WI38 (cell line): ENCODE data around the gene GPR4.

ENCODE experiments used
- H3K4me3 ChIP-seq: 2 replicates; pipeline ENCODE4 v1.5.1; 2011; ENCODE audit warnings: low read depth, mild to moderate bottlenecking, control low read depth, low read length
- TF ChIP-seq, protein P1 (sequence below): IDR thresholded peaks from 2 replicates; pipeline ENCODE4 v1.5.1; 2012; ENCODE audit warnings: low read depth, mild to moderate bottlenecking, control low read depth, low read length

GPR4 gene

DNA sequence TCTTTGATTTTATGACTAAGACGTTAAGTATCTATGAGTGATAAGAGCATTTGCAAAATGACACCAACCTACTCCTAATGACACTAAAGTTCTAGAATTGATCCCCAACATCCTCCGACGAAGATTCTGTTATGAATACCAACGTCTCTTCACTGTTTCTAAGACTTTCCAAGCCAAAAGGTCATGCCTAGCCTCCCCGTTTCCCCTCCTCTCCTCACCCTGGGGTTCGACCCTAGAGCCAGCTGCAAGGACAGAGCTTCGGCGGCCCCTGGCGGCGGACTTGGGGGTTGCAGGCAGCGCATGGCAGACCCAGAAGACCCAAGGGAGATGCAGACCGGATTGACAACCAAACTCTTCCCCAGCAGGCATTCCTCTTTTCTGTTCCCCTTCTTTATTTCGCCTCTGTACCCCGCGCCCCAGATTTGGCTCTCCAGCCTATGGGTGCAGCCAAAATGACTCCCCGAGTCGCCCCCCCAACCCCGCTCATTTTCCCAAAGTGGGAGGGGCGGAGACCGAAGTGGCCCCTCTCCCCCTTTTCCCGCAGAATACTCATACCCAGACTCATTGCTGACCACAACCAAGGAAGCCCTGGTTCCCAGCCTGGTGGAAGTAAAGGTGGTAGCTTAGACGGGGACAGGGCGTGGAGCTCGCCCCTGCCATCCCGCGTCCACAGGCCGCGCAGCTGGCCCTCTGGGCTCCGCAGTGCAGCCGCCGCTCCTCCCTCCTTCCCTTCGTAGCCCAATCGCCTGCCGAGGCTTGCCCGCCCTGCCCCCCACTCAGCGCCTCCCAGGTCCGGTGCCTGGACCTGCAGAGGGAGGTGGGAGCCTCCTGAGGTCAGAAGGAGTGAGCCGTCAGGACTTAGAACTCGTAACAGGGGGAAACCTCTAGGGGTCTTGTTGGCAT lies 41.3 kb upstream of the GPR4 start:
- H3K4me3 ChIP-seq = no peak overlapping the region
- TF ChIP-seq, protein P1, sequence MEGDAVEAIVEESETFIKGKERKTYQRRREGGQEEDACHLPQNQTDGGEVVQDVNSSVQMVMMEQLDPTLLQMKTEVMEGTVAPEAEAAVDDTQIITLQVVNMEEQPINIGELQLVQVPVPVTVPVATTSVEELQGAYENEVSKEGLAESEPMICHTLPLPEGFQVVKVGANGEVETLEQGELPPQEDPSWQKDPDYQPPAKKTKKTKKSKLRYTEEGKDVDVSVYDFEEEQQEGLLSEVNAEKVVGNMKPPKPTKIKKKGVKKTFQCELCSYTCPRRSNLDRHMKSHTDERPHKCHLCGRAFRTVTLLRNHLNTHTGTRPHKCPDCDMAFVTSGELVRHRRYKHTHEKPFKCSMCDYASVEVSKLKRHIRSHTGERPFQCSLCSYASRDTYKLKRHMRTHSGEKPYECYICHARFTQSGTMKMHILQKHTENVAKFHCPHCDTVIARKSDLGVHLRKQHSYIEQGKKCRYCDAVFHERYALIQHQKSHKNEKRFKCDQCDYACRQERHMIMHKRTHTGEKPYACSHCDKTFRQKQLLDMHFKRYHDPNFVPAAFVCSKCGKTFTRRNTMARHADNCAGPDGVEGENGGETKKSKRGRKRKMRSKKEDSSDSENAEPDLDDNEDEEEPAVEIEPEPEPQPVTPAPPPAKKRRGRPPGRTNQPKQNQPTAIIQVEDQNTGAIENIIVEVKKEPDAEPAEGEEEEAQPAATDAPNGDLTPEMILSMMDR = peak; percentile 99

DNA sequence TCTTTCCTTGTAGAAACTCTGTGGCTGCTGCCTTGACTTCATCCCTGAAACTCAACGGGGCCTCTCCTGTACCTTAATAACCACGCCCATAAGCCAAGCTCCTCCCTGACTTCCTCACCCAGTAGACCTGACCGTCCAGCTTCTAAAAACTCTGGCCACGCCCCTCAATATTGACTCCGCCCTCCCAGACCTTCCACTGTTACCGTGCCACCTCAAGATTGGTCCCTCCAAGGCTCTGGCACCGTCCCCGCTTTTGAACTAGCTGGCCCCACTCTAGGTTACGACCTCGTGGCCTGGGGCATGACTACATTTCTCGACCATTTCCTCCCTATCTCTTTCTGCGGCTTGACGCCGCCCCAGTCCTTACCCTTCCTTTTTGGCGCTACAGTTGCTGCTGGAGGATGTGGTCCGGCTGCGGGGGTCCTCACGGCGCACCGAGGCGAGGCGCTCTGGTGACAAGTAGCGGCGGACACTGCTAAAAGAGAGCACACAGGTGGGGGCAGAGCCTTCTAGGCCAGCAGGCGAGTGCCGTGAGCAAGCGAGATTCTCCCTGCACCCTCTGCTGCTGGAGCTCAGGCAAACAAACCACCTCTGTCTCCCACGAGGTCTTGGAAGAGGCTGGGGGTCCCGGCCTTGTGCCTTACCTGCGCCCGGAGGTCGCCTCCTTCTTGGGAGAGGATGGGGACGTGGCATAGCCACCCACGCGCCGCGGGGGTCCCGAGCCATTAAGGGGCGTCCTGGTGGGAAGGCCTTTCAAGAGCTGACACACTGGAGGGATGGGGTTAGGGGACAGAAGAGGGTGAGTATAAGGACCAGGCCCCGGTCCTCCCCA lies 39.5 kb upstream of the GPR4 start:
- H3K4me3 ChIP-seq = peak overlapping the region; percentile 50
- TF ChIP-seq, protein P1 = no peak

DNA sequence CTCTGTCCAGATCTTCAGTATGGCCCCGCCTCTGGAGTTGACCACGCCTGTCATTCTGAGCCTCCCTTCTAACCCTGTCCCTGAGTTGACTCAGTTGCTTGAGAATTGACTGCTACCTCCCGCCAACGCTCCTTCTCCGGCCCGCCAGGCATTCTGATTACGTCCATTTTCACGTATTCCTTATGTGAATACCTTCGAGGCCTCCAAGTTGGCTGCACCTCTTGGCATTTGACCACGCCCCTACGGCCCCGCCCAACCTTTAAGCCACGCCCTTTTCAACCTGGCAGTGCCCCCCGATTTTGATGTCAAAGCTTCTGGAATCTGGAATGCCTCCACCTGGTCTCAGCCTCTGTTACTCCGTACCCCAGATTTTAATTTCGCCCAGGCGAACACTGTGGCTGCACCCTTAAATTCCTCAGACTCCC lies 38.8 kb upstream of the GPR4 start:
- no peak overlapping the region for H3K4me3 ChIP-seq
- TF ChIP-seq, protein P1 = no peak

DNA sequence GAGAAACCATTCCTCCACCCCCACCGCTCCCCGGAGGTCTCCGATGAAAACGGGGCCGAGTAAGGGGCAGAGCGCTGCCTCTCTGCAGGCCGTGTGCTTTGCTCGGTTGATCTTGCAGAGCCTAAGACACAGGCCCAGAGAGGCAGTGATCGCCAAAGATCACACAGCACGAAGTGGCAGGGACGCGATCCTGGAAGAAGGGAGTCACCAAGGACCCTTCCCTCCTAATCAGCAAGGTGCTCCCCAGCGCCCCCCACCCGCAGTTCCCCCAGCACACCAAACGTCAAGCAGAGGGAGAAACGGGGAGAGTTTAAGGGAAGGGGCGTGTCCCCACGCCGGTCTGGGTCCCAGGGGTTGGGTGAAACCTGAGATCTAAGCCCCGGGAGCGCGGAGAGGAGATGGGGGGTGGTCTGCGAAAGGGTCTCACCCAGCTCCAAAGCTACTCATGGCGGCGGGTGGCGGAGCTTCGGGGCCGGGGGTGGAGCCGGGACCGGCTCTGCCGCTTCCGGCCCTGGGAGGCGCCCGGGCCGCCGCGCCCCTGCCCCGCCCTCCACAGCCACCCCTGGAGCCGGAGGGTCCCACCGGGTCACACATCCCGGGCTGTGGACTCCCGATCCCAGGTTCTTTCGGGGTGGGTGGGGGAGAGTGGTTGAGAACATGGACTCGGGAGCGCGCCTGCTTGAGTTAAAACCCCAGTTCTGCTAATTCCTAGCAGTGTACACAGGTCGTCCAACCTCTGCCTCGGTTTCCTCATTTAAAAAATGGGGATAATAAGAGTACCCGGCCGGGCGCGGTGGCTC lies 37.1 kb upstream of the GPR4 start, which contains the start of gene EML2:
Gene EML2 (minus strand): TSS at position 468 of the 800 bp plus-strand sequence. CDS start 21 bp downstream, at position 447.
- TF ChIP-seq, protein P1 = no peak
- peak within 1 kb of the TSS; percentile 72 for H3K4me3 ChIP-seq

DNA sequence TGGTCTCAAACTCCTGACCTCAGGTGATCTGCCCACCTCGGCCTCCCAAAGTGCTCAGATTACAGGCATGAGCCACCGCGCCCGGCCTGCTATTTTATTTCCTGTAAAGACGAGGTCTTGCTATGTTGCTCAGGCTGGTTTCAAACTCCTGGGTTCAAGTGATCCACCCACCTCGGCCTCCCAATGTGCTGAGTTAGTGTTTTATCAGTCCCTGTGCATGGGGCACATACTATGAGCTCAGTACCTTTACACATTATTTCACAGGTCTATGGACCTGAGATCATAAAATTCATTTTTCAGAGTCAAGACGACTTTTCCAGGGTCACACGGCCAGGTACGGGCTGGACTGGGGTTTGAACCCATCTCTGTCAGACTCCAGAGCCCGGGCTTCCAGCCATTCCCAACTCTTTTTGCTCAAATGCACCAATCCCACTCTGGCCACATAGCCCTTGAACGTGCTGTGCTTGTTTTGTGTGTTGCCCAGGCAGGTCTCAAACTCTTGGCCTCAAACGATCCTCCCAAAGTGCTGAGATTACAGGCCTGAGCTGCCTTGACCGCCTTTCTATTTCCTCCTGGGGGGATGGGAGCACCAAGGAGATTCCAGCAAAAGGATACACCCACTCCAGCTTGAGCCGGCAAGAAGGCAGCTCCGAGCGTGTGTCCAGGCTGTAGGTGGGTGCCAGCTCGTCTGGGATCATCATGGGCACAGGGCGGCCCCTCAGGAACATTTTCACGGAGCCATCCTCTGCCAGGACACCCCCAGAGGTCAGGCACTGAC lies 36.1 kb upstream of the GPR4 start:
- TF ChIP-seq, protein P1 = no peak

DNA sequence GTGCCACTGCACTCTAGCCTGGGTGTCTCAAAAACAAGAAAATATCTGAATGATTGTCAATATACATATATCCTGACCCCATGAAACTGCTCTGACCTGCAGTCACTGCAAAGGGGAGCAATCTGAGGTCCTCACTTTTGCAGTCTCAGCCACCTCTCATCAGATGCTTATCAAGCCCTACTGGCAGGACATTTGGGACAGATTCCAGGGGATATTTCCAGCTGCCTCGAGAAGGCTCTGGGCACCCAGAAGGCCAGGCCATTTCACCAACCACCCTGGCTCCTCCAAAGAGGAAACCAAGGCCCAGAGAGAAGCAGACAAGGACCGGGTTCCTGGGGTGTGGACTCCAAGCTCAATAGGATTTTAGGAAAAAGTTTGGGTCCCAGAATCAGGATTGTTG lies 34.9 kb upstream of the GPR4 start:
- TF ChIP-seq, protein P1 = no peak
- H3K4me3 ChIP-seq = no peak overlapping the region

More for the DNA sequence above, 36.1 kb upstream of the GPR4 start:
- H3K4me3 ChIP-seq = peak overlapping the region; percentile 72
